HG02970 (cell line): ENCODE data around the gene HDAC10.

Experiments
- ATAC-seq: cut with Tn5 transposase; IDR thresholded peaks from one replicate; pipeline ENCODE4 v1.9.1; 2021; ENCODE audit warnings: mild to moderate bottlenecking, moderate library complexity, moderate number of reproducible peaks; ENCODE audit not compliant: unreplicated experiment, low FRiP score

The HDAC10 gene, protein sequence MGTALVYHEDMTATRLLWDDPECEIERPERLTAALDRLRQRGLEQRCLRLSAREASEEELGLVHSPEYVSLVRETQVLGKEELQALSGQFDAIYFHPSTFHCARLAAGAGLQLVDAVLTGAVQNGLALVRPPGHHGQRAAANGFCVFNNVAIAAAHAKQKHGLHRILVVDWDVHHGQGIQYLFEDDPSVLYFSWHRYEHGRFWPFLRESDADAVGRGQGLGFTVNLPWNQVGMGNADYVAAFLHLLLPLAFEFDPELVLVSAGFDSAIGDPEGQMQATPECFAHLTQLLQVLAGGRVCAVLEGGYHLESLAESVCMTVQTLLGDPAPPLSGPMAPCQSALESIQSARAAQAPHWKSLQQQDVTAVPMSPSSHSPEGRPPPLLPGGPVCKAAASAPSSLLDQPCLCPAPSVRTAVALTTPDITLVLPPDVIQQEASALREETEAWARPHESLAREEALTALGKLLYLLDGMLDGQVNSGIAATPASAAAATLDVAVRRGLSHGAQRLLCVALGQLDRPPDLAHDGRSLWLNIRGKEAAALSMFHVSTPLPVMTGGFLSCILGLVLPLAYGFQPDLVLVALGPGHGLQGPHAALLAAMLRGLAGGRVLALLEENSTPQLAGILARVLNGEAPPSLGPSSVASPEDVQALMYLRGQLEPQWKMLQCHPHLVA

DNA sequence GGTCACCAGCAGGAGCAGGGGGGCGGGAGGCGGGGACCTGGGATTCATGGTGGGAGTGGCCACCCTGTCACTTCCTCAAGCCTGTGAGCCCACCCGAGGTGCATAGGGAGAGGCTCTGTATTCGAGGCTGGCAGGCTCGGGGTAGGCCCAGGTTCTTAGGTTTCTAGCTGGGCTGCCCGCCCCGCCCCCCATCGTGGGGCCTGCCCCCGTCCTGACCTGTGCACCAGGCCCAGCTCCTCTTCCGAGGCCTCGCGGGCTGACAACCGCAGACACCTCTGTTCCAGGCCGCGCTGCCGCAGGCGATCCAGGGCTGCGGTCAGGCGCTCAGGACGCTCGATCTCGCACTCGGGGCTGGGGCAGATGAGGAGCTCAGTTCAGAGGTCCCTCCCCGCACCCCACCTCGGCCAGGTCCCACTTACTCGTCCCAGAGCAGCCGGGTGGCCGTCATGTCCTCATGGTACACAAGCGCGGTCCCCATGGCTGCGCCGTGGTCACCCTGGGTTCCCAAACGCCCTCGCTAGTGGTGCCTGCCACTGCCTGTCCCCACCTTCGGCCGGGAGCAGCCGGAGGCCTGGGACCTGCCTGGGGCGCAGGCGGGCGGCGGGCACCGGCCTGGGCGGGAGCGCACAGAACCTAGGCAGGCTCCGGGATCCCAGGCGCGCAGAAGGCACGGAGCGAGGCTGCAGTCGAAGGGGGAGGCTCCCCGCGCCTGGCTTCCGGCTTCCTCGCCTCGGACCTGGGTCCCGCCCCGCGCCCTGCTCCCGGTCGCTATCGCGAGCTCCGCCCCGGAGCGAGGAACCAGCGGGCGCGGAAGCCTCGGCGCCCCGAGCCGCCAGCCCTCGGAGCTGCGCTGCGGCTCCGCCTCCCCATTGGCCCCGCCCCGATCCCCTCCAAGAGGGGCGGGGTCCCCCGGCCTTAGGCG lies at the start of gene HDAC10:
HDAC10 (minus strand) TSS at position 711 of the 922 bp plus-strand sequence; CDS start at position 478, 233 bp downstream.
- ATAC-seq = no peak

DNA sequence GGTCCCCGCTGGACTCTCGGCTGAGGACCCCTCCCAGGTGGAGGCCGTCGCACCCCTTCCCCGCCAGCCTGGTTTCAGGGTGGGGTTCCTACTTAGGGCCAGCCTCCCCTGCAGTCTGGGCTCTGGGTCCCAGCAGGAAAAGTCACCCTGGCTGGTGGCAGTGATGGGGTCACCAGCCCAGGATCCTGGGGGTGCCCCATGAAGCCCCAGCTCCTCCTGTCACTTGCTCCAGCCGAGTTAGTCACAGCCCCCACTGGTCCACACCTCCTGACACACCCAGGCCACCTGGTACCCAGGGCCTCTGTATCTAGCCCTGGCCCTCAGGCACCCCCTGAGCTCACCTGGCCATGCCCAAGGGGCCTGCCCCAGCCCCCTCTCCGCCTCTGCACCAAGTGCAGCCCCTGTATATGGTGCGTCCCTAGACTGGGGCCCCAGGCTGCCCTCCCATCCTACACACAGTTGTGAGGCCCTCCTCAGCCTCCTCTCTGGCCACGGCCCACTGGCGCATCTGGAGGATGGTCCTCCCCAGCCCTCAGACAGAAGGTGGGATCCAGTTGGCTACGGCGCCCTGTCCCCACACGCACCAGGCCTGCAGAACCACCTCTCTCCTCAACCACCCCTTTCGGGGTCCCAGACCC lies 49.7 kb upstream of the HDAC10 start:
- ATAC-seq = no peak

DNA sequence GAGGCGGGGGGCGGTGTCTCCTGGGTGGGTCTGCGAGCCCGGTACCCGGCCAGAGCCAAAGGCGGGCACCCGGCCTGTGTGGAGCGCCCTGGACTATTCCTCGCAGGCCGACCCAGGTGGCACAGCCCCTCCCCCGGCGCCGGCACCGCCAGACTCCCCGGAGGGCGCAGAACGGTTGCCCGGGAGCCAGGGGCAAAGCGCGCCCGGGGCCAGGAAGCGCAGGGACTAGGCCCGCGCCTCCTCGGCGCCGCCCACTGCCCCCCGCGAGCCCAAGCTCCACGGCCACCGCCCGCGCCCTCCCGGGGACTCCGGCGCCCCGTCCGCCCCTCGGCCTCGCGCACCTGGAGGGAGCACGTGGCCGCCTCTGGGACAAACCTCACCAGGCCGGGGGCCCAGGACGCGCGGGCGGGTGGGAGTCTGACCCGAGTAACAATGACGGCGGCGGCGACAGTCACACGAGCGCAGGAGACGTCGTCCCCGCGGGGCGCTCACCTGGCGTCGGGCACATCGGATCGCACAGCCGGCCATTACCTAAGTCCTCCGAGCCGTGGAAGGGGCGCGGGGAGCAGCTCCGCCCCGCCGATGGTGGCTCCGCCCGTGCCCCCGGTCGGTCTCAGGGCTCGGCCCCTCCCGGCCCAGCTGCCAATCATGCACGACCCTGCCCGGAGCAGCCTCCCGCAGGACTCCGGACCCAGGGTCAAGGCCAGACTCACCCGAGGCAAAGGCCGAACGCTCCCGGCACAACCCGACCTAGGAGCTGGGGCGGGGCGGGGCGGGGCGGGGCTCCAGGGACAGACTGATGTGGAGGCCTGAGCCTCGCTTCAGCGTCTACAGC lies 48.9 kb upstream of the HDAC10 start:
- ATAC-seq = no peak

DNA sequence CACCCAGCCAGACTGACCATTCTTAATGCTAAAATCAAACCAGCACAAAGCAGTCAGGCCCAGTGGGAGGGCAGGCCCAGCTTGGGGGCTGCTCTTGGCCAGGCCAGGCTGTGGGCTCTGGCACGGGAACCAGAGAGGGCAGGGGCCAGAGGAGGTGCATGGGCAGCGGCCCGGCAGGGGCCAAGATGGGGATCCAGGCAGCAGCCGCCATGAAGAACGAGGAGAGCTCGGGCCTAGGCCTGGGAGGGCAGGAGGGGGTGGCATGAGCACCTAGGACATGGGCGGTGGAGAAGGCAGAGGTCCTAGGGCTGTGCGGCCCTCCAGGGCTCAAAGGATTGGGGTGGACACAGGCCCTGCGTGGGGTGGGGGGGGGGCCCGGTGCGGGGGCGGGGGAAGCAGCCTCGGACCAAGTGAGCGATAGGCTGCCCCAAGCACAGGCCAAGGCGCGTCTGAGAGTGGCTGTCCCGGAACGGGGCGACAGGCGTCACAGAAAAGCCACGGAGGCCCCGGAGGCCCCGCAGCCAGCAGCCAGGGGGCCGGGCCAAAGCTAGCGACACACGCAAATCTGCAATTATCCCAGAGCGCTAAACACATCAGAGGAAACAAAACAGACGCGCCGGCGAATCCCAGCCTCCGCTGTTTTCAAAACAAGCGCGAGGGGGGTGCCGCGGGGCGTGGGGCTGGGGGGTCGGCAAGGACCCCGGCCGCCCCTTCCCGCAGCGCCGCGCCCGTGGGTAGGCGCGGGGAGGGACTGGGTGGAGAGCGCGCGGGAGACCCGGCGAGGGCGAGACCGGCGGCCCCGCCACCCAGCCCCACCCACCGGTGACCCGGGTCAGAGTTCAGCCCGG lies 48.1 kb upstream of the HDAC10 start:
- no peak for ATAC-seq

DNA sequence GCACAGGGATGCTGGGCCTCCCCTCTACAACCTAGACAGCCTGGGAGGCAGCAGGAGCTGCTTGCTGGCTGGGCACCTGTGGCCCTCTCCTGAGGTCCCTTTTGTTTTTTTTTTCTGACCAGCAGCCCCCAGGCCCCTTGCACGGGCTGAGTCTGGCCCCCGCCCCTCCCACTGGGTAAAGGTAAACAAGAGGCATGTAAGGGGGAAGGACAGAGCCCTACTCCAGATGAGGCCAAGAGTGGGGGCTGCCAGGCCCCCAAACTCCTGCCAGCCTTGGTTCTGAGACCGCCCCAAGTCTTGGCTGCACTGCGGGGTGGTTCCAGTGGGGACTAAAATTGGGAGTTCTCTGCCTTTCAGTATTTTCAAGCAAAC lies 47.2 kb upstream of the HDAC10 start:
- ATAC-seq = no peak

DNA sequence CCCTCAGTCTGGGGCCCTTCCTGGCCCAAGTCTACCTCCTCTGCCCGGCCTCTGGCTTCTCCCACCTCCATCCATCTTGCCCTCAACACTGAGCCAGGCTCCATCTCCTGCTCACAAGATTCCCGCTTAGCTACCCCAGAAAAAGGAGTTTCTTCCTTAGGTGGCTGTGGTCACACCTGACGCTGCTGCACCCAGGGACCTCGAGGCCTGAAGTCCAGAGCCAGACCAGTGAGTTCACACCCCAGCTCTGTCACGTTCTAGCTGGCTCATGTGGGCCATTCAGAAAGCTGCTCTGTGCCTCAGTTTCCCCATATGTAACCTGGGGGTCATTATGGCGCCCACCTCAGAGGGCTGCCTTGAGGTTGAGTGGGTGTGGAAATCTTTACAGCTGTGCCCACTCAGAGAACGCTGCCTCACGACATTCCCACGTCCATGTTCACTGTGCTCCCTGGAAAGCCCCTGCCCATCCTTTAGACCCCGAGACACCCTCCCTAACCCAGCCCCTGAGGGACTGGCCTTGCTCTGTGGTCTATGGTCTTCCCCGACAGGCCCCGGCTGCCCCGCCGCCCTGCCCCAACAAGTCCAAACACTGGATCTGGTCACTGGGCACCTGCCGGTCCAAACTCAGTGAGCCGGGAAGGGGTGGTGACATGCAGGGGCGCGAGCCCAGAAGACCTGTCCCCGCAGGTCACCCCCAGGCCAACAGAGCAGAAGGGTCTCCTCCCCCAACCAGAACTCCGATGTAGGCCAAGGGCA lies 46.6 kb upstream of the HDAC10 start:
- no peak for ATAC-seq

DNA sequence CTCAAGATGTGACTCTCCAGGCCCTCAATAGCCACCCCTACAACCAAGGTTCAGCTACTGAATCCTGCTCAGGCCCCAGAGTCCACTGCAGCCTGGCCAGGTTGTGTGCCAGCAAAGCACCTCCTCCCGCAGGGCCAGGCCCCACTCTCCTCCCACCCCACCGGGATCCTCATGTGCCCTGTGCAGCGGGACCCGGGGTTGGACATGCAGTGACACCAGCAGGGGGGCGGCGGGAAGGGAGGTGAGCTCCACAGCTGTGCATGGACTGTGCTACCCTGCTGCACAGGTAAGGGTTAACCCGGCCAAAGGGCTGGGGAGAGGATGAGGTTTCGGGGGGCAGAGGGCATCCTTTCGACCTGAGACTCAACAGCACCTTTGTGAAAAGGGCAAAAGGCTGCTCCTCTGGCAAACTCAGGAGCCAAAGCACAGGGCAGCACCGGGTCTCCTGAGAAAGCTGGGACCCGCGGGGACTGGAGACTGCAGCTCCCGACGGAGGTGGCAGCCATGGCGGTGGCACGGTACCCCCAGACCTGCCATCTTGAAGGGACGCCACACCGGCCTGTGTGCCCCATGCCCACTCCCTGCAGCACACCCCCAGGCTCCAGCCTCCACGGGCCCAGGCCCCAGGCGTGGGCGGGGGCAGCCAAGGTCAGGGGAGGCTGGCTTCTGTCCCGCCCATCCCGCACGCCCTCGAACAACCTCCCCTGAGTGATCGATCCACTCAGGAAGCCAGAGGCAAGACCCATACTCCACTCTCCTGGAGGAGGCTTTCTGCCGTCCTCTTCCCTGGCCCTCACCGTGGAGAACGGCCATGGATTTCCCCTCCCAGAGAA lies 45.8 kb upstream of the HDAC10 start:
- no peak for ATAC-seq

DNA sequence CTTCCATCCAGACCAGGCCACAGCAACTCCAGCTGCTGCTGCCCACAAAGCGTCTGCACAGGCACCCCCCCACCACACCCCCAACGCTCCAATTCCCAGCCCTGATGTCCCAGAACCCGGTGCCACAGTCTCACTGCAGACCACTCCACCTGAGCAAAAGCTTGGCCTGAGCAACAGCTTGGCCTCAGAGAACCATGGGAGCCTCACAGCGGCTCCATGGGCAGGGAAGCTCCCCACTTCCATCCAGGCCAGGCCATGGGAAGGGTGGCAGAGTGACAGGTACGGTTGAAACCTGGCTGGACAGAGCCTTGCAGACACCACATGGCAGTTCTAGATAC lies 43.2 kb upstream of the HDAC10 start:
- no peak for ATAC-seq

DNA sequence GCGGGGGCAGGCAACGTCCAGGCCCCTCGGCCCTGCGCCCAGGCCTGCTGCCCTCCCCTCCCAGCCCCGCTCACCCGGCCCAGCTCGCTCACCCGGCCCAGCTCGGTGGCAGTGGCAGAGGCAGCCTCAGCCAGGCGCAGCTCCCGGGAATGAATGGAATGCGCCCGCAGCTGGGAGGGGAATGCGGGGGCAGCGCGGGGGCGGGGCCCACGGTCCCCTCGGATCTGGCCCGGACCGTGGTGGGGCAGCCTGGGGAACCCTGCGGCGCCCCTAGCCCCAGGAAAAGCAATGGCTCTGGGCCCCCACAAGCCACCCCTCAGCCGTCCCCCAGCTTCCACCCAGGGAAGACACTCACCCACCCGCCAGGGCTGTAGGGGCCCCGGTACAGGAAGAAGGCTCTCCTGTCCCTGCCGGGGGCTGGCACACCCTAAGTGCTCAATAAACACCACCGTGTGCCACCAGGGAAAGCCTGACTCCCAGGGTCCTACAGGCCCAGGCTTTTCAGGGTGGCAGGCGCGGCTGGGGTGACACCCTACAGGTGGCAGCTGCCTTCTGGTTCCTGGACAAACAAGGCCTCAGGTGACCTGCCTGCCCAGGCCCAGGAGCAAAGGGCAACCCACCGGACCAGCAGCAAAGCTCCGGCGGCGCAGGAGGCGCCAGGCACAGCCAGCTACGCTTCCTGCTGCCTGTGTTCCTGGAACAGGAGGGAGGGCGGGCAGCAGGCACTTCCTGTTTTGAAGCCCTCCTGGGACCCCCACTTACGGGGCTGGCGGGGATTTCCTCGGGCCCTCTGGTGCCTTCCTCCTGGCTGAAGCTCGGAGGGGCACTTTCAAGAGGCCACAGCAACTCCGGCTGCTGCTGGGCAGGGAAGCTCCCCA lies 42.6 kb upstream of the HDAC10 start:
- no peak for ATAC-seq

DNA sequence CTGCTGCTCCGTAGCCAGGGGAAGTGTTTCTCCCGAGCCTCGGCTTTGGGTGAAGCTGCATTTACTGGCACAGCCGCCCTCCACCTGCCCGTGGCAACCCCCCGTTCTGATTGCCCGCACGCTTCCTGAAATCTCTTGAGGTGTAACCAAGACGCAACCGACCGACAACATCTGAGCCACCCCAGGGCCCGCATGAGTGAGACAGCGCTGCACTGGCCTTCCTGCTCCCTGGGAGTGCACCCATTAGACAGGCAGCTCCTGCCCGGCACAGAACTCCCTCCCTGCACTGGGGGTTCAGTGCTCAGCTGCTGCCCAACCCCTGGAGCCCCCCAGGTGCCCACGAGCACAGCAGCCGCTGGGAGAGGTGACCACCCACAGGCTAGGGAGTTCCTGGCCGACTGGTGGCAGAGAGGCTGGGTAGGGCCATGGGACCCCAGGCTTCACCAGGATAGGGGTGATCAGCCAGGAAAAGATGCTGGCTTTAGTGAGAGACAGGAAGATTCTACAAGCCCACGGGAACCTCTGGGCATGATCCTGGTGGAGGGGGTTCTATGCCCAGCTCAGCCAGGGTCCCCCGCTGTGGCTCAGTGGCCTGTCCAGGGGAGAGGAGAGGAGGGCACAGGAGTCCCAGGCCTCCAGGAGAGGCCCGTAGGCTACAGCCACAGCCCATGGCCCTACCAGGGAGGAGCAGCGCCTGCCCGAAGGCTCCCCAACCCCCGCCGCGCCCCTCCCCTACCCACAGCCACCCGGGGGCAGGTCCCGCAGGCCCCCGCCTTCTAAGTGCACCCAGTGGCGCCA lies 41.8 kb upstream of the HDAC10 start:
- ATAC-seq = no peak

DNA sequence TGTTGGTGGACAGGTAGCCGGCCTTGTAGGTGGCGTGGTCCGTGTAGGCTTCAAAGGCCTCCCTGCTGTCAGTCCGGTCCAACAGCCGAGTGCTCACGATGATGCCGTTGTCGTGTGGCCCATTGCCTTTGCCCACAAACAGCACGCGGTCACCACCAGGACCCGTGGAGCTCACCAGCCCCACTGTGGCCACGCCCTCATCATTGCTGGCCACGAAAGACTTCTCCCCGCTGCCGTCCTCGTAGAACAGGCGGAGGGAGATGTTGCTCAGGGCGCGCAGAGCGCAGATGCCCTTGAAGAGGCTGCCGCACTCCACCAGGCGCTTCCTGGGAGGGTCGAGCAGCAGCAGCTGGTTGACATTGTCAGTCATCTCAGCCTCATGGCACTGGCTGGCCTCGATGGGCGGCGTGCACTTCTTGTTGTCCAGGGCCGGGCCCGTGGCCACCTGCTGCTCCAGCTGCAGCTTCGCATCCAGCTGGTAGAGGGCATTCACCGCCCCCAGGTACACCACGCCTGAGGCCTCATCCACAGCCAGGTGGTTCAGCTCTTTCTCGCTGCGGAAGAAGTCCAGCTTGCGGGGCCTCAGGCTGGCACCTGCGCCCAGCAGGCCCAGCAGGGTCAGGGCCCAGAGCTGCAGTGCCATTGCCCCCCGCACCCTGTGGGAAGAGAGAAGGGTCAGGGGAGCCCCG lies 39.0 kb upstream of the HDAC10 start:
- ATAC-seq = no peak

DNA sequence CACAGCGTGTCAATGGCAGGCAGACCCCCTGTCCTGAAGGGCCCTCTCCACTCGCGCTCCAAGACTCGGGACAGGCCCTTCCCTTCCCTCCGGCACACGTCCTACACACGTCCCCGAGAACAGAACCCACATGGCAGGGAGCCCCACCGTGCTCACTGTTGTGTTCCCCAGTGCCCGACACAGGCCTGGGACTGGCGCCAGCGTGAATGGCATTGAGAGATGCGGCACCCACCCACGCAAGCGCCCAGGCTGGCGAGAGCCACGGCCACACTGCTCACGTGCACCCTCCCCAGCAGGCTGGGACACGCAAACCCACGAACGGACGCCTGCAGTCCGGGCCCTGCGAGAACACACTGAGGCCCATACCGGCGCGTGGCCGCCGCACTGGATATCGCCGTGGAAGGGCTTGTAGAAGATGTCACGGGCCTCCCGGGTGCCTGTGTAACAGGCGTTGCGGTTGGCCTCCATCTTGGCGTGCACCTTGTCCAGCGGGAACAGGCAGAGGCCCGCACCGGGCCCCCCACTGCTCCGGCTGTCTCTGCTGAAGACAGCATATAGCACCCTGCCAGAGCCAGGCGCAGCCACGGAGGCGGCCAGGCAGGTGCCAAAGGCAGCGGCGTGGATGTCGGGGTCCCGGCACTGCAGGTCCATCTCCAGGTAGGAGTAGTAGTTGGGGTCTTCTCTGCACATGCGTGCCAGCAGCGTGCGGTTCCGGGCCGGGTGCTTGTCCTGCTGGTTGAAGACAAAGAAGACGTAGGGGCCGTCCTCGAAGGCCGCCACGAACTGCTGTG lies 38.3 kb upstream of the HDAC10 start:
- ATAC-seq = no peak

DNA sequence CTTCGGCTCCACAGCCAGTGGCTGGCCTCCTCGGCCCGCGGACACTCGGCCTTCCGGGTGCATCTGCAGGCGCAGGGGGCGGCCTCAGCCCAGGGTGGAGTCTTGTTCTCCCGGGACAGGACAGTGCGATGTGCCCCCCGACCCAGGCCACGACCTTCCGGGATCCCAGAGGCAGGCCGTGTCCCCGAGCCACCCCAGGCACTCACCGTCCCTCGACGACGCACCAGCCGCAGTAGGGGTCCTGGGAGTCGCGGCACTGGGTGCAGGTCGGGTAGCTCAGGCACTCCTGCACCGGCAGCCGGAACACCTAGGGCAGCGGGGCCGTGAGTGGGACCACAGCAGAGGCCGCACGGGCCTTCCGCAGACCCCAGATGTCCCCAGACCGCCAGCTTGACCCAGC lies 36.7 kb upstream of the HDAC10 start:
- ATAC-seq = no peak

DNA sequence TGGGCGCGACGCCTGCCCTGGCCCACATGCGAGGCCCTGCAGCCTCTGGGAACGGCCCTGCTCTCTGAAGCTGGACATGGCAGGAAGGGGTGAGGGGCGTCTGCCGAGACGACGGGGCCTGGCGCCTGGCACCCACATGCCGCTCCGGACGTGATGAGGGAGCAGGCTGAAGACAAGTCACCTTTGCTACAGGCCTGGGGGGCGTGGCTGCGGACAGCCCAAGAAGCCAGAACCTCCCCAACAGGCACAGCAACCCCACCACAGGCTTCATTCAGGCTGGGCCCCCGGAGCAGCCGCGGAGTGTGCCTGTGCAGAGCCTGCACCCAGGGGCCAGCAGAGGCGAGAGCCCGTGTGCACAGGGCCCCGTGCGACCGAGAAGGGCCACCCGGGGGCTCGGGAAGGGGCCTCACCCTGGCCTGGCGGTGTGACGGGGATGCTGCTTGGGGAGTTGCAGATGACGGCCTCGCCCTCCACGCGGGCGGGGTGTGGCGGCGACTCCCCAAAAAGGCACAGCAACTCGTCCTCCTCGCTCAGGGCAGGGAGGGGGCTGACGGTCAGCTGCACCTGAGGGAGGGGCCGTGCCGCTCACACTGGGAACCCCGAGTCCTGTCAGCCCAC lies 35.7 kb upstream of the HDAC10 start:
- no peak for ATAC-seq
